Breast epithelium (tissue), 3 donors: Measurements from ENCODE around the gene HSCB.

Experiments
- POLR2A ChIP-seq: fragments of 450-650 bp; IDR thresholded peaks from one replicate; pipeline ENCODE4 v1.6.1; 2016; ENCODE audit warnings: antibody characterized with exemption, mild to moderate bottlenecking, moderate library complexity
- POLR2AphosphoS5 ChIP-seq, 3 donors: sonication (generic); formaldehyde crosslinking; IDR thresholded peaks; one replicate each; pipeline ENCODE4 v1.6.1; 2017; ENCODE audit warnings: antibody characterized with exemption in 3 of 3
- TF ChIP-seq, protein P1 (sequence below), 3 donors: fragments of 450-650 bp; IDR thresholded peaks; one replicate each; pipeline ENCODE4 v1.5.1; 2016 to 2017; ENCODE audit warnings: antibody characterized with exemption in 3 of 3, mild to moderate bottlenecking in 3 of 3, moderate library complexity in 3 of 3

GRCh38 chr22:28769394-28770085, 27.7 kb downstream of the HSCB start:
- no peak for TF ChIP-seq POLR2A
- TF ChIP-seq, protein P1, sequence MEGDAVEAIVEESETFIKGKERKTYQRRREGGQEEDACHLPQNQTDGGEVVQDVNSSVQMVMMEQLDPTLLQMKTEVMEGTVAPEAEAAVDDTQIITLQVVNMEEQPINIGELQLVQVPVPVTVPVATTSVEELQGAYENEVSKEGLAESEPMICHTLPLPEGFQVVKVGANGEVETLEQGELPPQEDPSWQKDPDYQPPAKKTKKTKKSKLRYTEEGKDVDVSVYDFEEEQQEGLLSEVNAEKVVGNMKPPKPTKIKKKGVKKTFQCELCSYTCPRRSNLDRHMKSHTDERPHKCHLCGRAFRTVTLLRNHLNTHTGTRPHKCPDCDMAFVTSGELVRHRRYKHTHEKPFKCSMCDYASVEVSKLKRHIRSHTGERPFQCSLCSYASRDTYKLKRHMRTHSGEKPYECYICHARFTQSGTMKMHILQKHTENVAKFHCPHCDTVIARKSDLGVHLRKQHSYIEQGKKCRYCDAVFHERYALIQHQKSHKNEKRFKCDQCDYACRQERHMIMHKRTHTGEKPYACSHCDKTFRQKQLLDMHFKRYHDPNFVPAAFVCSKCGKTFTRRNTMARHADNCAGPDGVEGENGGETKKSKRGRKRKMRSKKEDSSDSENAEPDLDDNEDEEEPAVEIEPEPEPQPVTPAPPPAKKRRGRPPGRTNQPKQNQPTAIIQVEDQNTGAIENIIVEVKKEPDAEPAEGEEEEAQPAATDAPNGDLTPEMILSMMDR (IDR thresholded peaks at IDR 0.05), result no peak
- no peak for TF ChIP-seq POLR2AphosphoS5 (IDR thresholded peaks at IDR 0.05)
